Hepatocyte (in vitro differentiated cells): Measurements from ENCODE around the gene ELAVL3. TPM values are rescaled to one million over a fixed set of nuclear protein-coding genes. Genes with fewer than 3 reads are reported as not detected.

Source experiments
- DNase-seq: peaks from one replicate; pipeline ENCODE4 v3.0.0-alpha.2; 2016; ENCODE audit warnings: low spot score
- H2AFZ ChIP-seq: fragments of 200-600 bp; sonication (generic); 2 replicates; pipeline ENCODE4 v1.6.0; 2016; ENCODE audit warnings: antibody characterized with exemption, mild to moderate bottlenecking
- H3K27ac ChIP-seq: fragments of 200-600 bp; sonication (generic); 2 replicates; pipeline ENCODE4 v1.5.1; 2016; ENCODE audit warnings: mild to moderate bottlenecking
- H3K27me3 ChIP-seq: fragments of 200-600 bp; sonication (generic); 2 replicates; pipeline ENCODE4 v1.6.1; 2016
- H3K36me3 ChIP-seq: fragments of 200-600 bp; sonication (generic); replicated peaks from 2 replicates; pipeline ENCODE4 v1.5.1; 2016; ENCODE audit warnings: low read depth; ENCODE audit not compliant: insufficient read depth
- H3K4me1 ChIP-seq: fragments of 200-600 bp; sonication (generic); 2 replicates; pipeline ENCODE4 v1.5.1; 2016; ENCODE audit warnings: mild to moderate bottlenecking, moderate library complexity; ENCODE audit not compliant: insufficient read depth
- H3K4me2 ChIP-seq: fragments of 200-600 bp; sonication (generic); 2 replicates; pipeline ENCODE4 v1.6.0; 2016
- H3K4me3 ChIP-seq: fragments of 200-600 bp; sonication (generic); 2 replicates; pipeline ENCODE4 v1.5.1; 2016; ENCODE audit warnings: mild to moderate bottlenecking
- H3K79me2 ChIP-seq: fragments of 200-600 bp; sonication (generic); 2 replicates; pipeline ENCODE4 v1.6.0; 2017; ENCODE audit warnings: mild to moderate bottlenecking
- H3K9me2 ChIP-seq: fragments of 200-600 bp; sonication (generic); replicated peaks from 2 replicates; pipeline ENCODE4 v1.6.0; 2017; ENCODE audit warnings: mild to moderate bottlenecking; ENCODE audit not compliant: insufficient read depth
- H3K9me3 ChIP-seq: fragments of 200-600 bp; sonication (generic); 2 replicates; pipeline ENCODE4 v1.5.1; 2016; ENCODE audit warnings: low read depth, mild to moderate bottlenecking
- H4K20me1 ChIP-seq: fragments of 200-600 bp; sonication (generic); 2 replicates; pipeline ENCODE4 v1.6.0; 2016; ENCODE audit warnings: mild to moderate bottlenecking; ENCODE audit not compliant: insufficient read depth, poor library complexity, severe bottlenecking
- CTCF ChIP-seq: fragments of 200-600 bp; sonication (generic); IDR thresholded peaks from 2 replicates; pipeline ENCODE4 v1.5.1; 2016; ENCODE audit warnings: antibody characterized with exemption, mild to moderate bottlenecking; ENCODE audit not compliant: poor library complexity
- EZH2 ChIP-seq: fragments of 200-600 bp; sonication (generic); IDR thresholded peaks from 2 replicates; pipeline ENCODE4 v1.6.1; 2016; ENCODE audit warnings: antibody characterized with exemption, mild to moderate bottlenecking, borderline replicate concordance
- EZH2phosphoT487 ChIP-seq: fragments of 200-600 bp; sonication (generic); IDR thresholded peaks from one replicate; pipeline ENCODE4 v1.6.1; 2018; ENCODE audit warnings: antibody characterized with exemption, mild to moderate bottlenecking, low read depth, moderate library complexity; ENCODE audit not compliant: unreplicated experiment, severe bottlenecking
- WGBS: methylation state at CpG from one replicate; pipeline ENCODE4 v1.1.6; 2016; ENCODE audit warnings: low lambda C conversion rate; ENCODE audit errors: missing lambda C conversion rate; 5-methylcytosine and 5-hydroxymethylcytosine counted together
- polyA plus RNA-seq: library from polyadenylated mRNA; unstranded; fragments of >200 nt; fragmentation: Nextera tagmentation; extraction: Ambion mirVana; gene quantifications from 2 replicates; pipeline ENCODE4 v1.2.1, GENCODE V29; 2016
- total RNA-seq: library from RNA; depleted of rRNA; stranded (reverse); fragments of >200 nt; gene quantifications from 2 replicates; pipeline ENCODE4 v1.2.3, GENCODE V29; 2014

ELAVL3 gene
- total and polyA plus RNA-seq, 2 experiments from 2014 or later: 0.11 to 0.30 TPM

GRCh38 chr19:11425719-11426457 is 55.0 kb downstream of the ELAVL3 start:
- Histone ChIP-seq H3K4me1 (peaks cover 13% of the 10 kb centered on the region), H3K79me2 (no peaks in the 10 kb centered on the region), H3K4me3 (no peak overlapping the region), H3K9me2 (no peaks in the 10 kb centered on the region), H4K20me1 (no peaks in the 10 kb centered on the region), H3K27ac (no peak overlapping the region), H3K9me3 (no peaks in the 10 kb centered on the region), H2AFZ (no peak overlapping the region), H3K36me3 (no peaks in the 10 kb centered on the region), H3K27me3 (peaks cover 5% of the 10 kb centered on the region), H3K4me2 (no peak overlapping the region)
- DNase-seq: no peak
- TF ChIP-seq EZH2: no peak
- no peak for TF ChIP-seq EZH2phosphoT487
- no peak for TF ChIP-seq CTCF
- 95% methylated on average over 21 of the region's 28 CpGs for WGBS

GRCh38 chr19:11423791-11424181 is 57.1 kb downstream of the ELAVL3 start:
- H3K4me2 ChIP-seq: no peak overlapping the region
- no peak for TF ChIP-seq EZH2
- no peak for TF ChIP-seq CTCF
- TF ChIP-seq EZH2phosphoT487: no peak
- no peak for DNase-seq
- peaks cover 5% of the 10 kb centered on the region for H3K27me3 ChIP-seq
- no peaks in the 10 kb centered on the region for H3K9me3 ChIP-seq
- H2AFZ ChIP-seq: no peak overlapping the region
- no peaks in the 10 kb centered on the region for H4K20me1 ChIP-seq
- H3K79me2 ChIP-seq: no peaks in the 10 kb centered on the region
- WGBS: 83% methylated on average over 16 of the region's 22 CpGs
- H3K36me3 ChIP-seq: no peaks in the 10 kb centered on the region
- H3K4me1 ChIP-seq: peaks cover 21% of the 10 kb centered on the region
- H3K9me2 ChIP-seq: no peaks in the 10 kb centered on the region
- no peak overlapping the region for H3K27ac ChIP-seq
- H3K4me3 ChIP-seq: no peak overlapping the region

GRCh38 chr19:11423164-11423790 is 57.6 kb downstream of the ELAVL3 start:
- Histone ChIP-seq H3K79me2 (no peaks in the 10 kb centered on the region), H2AFZ (no peak overlapping the region), H3K36me3 (no peaks in the 10 kb centered on the region), H3K4me3 (no peak overlapping the region), H3K4me1 (peaks cover 21% of the 10 kb centered on the region), H3K4me2 (no peak overlapping the region), H3K9me2 (no peaks in the 10 kb centered on the region), H3K27ac (no peak overlapping the region), H3K9me3 (no peaks in the 10 kb centered on the region), H3K27me3 (peaks cover 5% of the 10 kb centered on the region), H4K20me1 (no peaks in the 10 kb centered on the region)
- WGBS: 91% methylated on average over 27 of the region's 27 CpGs
- no peak for DNase-seq
- TF ChIP-seq EZH2phosphoT487 (no peak), EZH2 (no peak), CTCF (no peak)
